Epithelial cell of proximal tubule (primary cell): ENCODE data around the gene LRRC8D. TPM values are rescaled to one million over a fixed set of nuclear protein-coding genes. Genes with fewer than 3 reads are reported as not detected.

Source experiments
- DNase-seq: peaks from one replicate; pipeline ENCODE4 v3.0.0-alpha.2; 2011; ENCODE audit warnings: low read depth
- H3K4me3 ChIP-seq: 2 replicates; pipeline ENCODE4 v1.5.1; 2011; ENCODE audit warnings: low read depth, mild to moderate bottlenecking, low read length
- total RNA-seq: library from RNA; depleted of rRNA; stranded (reverse); fragments of >200 nt; gene quantifications from 2 replicates; pipeline ENCODE4 v1.2.3, GENCODE V29; 2015
- TF ChIP-seq, protein P1 (sequence below): conservative IDR thresholded peaks from 2 replicates; pipeline ENCODE4 v1.5.1; 2012; ENCODE audit warnings: low read depth, mild to moderate bottlenecking, low read length

Gene LRRC8D
- total RNA-seq, 1 donor from 2014 or later: 33.8 TPM

DNA sequence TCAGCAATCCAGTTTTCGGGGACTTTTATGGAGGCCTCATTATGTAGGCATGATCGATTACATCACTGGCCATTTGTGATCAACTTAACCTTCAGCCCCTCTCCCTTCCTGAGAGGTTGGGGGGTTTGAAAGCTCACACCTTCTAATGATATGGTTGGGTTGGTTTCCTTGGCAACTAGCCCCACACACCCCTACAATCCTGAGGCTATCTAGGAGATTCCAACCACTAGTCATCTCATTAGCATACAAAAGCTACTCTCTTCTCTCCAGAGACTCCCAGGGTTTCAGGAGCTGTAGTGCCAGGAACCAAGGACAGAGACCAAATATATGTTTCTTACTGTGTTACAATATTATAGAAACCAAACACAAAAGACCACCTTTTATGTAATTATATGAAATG, 138.9 kb downstream of the LRRC8D start:
- no peak overlapping the region for H3K4me3 ChIP-seq
- TF ChIP-seq, protein P1, sequence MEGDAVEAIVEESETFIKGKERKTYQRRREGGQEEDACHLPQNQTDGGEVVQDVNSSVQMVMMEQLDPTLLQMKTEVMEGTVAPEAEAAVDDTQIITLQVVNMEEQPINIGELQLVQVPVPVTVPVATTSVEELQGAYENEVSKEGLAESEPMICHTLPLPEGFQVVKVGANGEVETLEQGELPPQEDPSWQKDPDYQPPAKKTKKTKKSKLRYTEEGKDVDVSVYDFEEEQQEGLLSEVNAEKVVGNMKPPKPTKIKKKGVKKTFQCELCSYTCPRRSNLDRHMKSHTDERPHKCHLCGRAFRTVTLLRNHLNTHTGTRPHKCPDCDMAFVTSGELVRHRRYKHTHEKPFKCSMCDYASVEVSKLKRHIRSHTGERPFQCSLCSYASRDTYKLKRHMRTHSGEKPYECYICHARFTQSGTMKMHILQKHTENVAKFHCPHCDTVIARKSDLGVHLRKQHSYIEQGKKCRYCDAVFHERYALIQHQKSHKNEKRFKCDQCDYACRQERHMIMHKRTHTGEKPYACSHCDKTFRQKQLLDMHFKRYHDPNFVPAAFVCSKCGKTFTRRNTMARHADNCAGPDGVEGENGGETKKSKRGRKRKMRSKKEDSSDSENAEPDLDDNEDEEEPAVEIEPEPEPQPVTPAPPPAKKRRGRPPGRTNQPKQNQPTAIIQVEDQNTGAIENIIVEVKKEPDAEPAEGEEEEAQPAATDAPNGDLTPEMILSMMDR: no peak
- no peak for DNase-seq

GRCh38 chr1:89962024-89962741, 141.4 kb downstream of the LRRC8D start:
- H3K4me3 ChIP-seq: no peak overlapping the region
- TF ChIP-seq, protein P1: no peak
- DNase-seq: no peak

DNA sequence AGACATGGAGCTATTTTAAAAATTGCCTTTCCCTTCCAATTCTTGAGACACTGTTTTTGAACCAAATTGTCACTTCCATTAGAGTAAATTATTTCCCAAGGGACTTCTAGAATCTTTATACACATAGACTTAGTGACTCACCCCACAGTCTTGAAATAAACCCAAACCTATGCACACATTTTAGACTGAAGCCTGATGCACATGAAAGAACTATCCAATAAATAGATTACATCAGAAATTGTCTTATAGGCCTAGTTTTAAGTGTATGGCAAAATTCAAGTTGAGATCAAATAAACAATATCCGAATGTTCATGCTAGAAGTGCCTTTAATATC, 141.9 kb downstream of the LRRC8D start:
- no peak overlapping the region for H3K4me3 ChIP-seq
- TF ChIP-seq, protein P1: no peak
- no peak for DNase-seq

DNA sequence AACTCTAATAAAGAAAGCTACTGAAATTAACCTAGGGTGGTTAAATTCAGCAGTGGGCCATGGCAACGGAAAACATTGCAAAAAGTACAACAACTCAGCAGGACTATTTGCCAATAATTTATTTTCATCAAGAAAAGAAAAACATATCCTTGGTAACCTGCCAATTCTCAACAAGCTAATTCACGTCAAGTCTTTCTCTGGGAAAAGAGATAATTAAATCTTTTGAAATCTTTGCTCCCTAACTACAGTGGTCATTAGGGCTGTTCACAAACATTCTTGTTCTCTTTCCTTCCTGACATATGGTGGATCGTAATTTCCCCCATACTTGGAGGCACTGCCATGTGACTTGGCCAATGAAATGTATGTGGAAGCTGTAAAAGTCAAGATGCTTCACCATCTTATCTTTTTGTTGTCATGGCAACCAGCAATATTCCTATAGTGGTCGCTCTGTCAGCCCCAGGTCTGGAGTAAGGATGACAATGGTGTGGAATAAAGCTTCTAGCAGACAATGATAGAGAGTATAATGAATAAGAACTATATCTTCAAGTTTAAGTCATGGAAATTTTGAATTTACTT, 144.4 kb downstream of the LRRC8D start:
- no peak overlapping the region for H3K4me3 ChIP-seq
- DNase-seq: no peak
- TF ChIP-seq, protein P1: no peak

- H3K4me3 ChIP-seq: no peak overlapping the region
- TF ChIP-seq, protein P1: no peak
- DNase-seq: no peak
Measured at GRCh38 chr1:89966656-89967055, 145.8 kb downstream of the LRRC8D start.

- no peak overlapping the region for H3K4me3 ChIP-seq
- TF ChIP-seq, protein P1: no peak
- no peak for DNase-seq
Measured at GRCh38 chr1:89971600-89971999, 150.8 kb downstream of the LRRC8D start.

DNA sequence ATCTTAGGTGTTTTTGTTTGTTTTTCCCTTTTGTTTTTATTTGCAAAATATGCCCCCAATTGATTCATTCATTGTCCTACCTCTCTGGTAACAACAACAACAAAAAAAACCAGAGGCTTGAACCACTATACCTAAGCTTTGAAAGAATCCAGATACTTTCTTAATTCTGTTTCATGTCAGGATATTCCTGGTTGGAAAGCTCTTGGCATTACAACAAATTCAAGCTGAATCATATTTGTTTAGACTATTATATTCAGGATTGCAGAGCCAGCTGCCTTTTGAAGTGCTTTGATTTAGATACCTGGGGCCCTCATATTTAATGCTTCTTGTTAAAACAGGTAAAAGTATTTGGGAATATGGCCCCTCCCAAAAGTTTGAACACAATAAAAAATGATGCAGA, 151.2 kb downstream of the LRRC8D start:
- no peak overlapping the region for H3K4me3 ChIP-seq
- no peak for DNase-seq
- TF ChIP-seq, protein P1: no peak
